Spinal cord (tissue), 10 donors: ENCODE data around the gene SPECC1. TPM values are rescaled to one million over a fixed set of nuclear protein-coding genes. Genes with fewer than 3 reads are reported as not detected.
A peak's percentile ranks its signal among the peaks of the same experiment; 100 is the strongest.

ENCODE experiments used
- DNase-seq, 6 donors: peaks; one replicate each; pipeline versions ENCODE4 v3.0.0 to v3.0.0-alpha.2; 2013 to 2015; ENCODE audit warnings: low spot score in 6 of 6, low read depth in 4 of 6
- H3K27ac ChIP-seq: one replicate; pipeline ENCODE4 v1.5.1; 2013; ENCODE audit warnings: low read depth, low read length, control low read depth
- H3K27me3 ChIP-seq: one replicate; pipeline ENCODE4 v1.6.1; 2013; ENCODE audit warnings: low read length; ENCODE audit not compliant: control insufficient read depth, insufficient read depth
- H3K36me3 ChIP-seq: one replicate; pipeline ENCODE4 v1.6.1; 2013; ENCODE audit warnings: low read length; ENCODE audit not compliant: control insufficient read depth, insufficient read depth
- H3K4me1 ChIP-seq: one replicate; pipeline ENCODE4 v1.6.1; 2013; ENCODE audit warnings: low read length; ENCODE audit not compliant: control insufficient read depth, insufficient read depth
- H3K4me3 ChIP-seq: one replicate; pipeline ENCODE4 v1.5.1; 2013; ENCODE audit warnings: low read depth, low read length, control low read depth
- H3K9me3 ChIP-seq: one replicate; pipeline ENCODE4 v1.6.1; 2013; ENCODE audit warnings: low read length; ENCODE audit not compliant: control insufficient read depth, insufficient read depth
- WGBS: methylation state at CpG from one replicate; pipeline ENCODE4 v1.1.5; 2013; ENCODE audit warnings: missing lambda C conversion rate; ENCODE audit not compliant: insufficient coverage; 5-methylcytosine and 5-hydroxymethylcytosine counted together
- polyA plus RNA-seq, 2 donors: library from polyadenylated mRNA; unstranded; fragments of 120-200 nt; gene quantifications; one replicate each; pipeline ENCODE4 v1.2.1, GENCODE V29; 2013; ENCODE audit not compliant: insufficient read length in 2 of 2
- total RNA-seq, 2 donors: library from RNA; depleted of rRNA in 1 of 2; stranded (reverse); fragments of 120-200 nt in 1 of 2; fragments of >200 nt in 1 of 2; gene quantifications; one replicate each; pipeline versions ENCODE4 v1.2.3 to v1.2.4, GENCODE V29; 2013 to 2014
- donor health status: healthy.

Gene SPECC1
- total and polyA plus RNA-seq, 4 donors, result 45.6 to 52.1 (median 49.9) TPM

GRCh38 chr17:20200016-20200795 lies 191.0 kb downstream of the SPECC1 start:
- WGBS, result 89% methylated on average over 2 of the region's 5 CpGs
- no peak overlapping the region for H3K4me3 ChIP-seq
- peaks cover 3% of the 10 kb centered on the region for H3K9me3 ChIP-seq
- H3K36me3 ChIP-seq, result no peaks in the 10 kb centered on the region
- H3K27ac ChIP-seq, result no peak overlapping the region
- no peak for DNase-seq
- peaks cover 8% of the 10 kb centered on the region for H3K4me1 ChIP-seq
- H3K27me3 ChIP-seq, result no peaks in the 10 kb centered on the region

GRCh38 chr17:20200865-20201458 lies 191.8 kb downstream of the SPECC1 start:
- Histone ChIP-seq H3K27me3 (no peaks in the 10 kb centered on the region), H3K36me3 (no peaks in the 10 kb centered on the region), H3K4me3 (no peak overlapping the region), H3K27ac (no peak overlapping the region), H3K9me3 (peaks cover 3% of the 10 kb centered on the region), H3K4me1 (peaks cover 8% of the 10 kb centered on the region)
- peak in 1 of 6 donors; percentile 56 for DNase-seq
- 100% methylated on average over 3 of the region's 10 CpGs for WGBS

GRCh38 chr17:20202141-20202621 lies 193.0 kb downstream of the SPECC1 start:
- Histone ChIP-seq H3K4me1 (peaks cover 8% of the 10 kb centered on the region), H3K27me3 (no peaks in the 10 kb centered on the region), H3K4me3 (no peak overlapping the region), H3K27ac (no peak overlapping the region), H3K36me3 (no peaks in the 10 kb centered on the region), H3K9me3 (no peaks in the 10 kb centered on the region)
- DNase-seq, result peak in 2 of 6 donors; percentile 73 to 75
- WGBS, result no CpG with 5 or more reads among the region's 3 CpGs

- H3K27ac ChIP-seq, result no peak overlapping the region
- H3K4me3 ChIP-seq, result no peak overlapping the region
- no peaks in the 10 kb centered on the region for H3K36me3 ChIP-seq
- peaks cover 8% of the 10 kb centered on the region for H3K4me1 ChIP-seq
- DNase-seq, result no peak
- WGBS, result no CpG with 5 or more reads among the region's 2 CpGs
- no peaks in the 10 kb centered on the region for H3K27me3 ChIP-seq
- no peaks in the 10 kb centered on the region for H3K9me3 ChIP-seq
Observed at GRCh38 chr17:20203018-20203417, 193.9 kb downstream of the SPECC1 start.

- WGBS, result 77% methylated on average over 2 of the region's 3 CpGs
- no peaks in the 10 kb centered on the region for H3K9me3 ChIP-seq
- H3K36me3 ChIP-seq, result no peaks in the 10 kb centered on the region
- no peaks in the 10 kb centered on the region for H3K27me3 ChIP-seq
- no peak overlapping the region for H3K27ac ChIP-seq
- H3K4me3 ChIP-seq, result no peak overlapping the region
- H3K4me1 ChIP-seq, result peaks cover 8% of the 10 kb centered on the region
- DNase-seq, result peak in 1 of 6 donors; percentile 17
Observed at GRCh38 chr17:20203761-20204263, 194.7 kb downstream of the SPECC1 start.

- DNase-seq, result no peak
- H3K27ac ChIP-seq, result no peak overlapping the region
- H3K4me3 ChIP-seq, result no peak overlapping the region
- no peaks in the 10 kb centered on the region for H3K27me3 ChIP-seq
- H3K36me3 ChIP-seq, result peaks cover 1% of the 10 kb centered on the region
- 86% methylated on average over 5 of the region's 5 CpGs for WGBS
- peaks cover 5% of the 10 kb centered on the region for H3K4me1 ChIP-seq
- H3K9me3 ChIP-seq, result no peaks in the 10 kb centered on the region
Observed at GRCh38 chr17:20205609-20206008, 196.4 kb downstream of the SPECC1 start.

GRCh38 chr17:20206068-20206467 lies 196.9 kb downstream of the SPECC1 start:
- H3K36me3 ChIP-seq, result peaks cover 6% of the 10 kb centered on the region
- no peaks in the 10 kb centered on the region for H3K9me3 ChIP-seq
- no peak overlapping the region for H3K4me3 ChIP-seq
- 100% methylated on average over 1 of the region's 3 CpGs for WGBS
- H3K27ac ChIP-seq, result no peak overlapping the region
- peaks cover 3% of the 10 kb centered on the region for H3K4me1 ChIP-seq
- peak in 1 of 6 donors; percentile 68 for DNase-seq
- H3K27me3 ChIP-seq, result no peaks in the 10 kb centered on the region

- no peaks in the 10 kb centered on the region for H3K4me1 ChIP-seq
- H3K27me3 ChIP-seq, result no peaks in the 10 kb centered on the region
- peaks cover 11% of the 10 kb centered on the region for H3K36me3 ChIP-seq
- H3K9me3 ChIP-seq, result no peaks in the 10 kb centered on the region
- WGBS, result no CpG with 5 or more reads among the region's 3 CpGs
- DNase-seq, result no peak
- no peak overlapping the region for H3K27ac ChIP-seq
- H3K4me3 ChIP-seq, result no peak overlapping the region
Observed at GRCh38 chr17:20206591-20206990, 197.4 kb downstream of the SPECC1 start.

GRCh38 chr17:20207262-20207985 lies 198.3 kb downstream of the SPECC1 start:
- Histone ChIP-seq H3K9me3 (no peaks in the 10 kb centered on the region), H3K27ac (no peak overlapping the region), H3K27me3 (no peaks in the 10 kb centered on the region), H3K36me3 (peaks cover 14% of the 10 kb centered on the region), H3K4me1 (no peaks in the 10 kb centered on the region), H3K4me3 (no peak overlapping the region)
- WGBS, result no CpG with 5 or more reads among the region's 2 CpGs
- DNase-seq, result no peak
